ENCODE results near the gene SMARCD2. TPM values are rescaled to one million over a fixed set of nuclear protein-coding genes. Genes with fewer than 3 reads are reported as not detected.

The SMARCD2 gene
- total RNA-seq, 2 experiments from 2014 or later, result 100.0 to 101 TPM

Other genes with a start within 250 kb of the SMARCD2 start
- 10 to 100 TPM; 25.7 to 29.2 TPM for gene TACO1, start 241.8 kb downstream of the SMARCD2 start, total RNA-seq
- 10 to 100 TPM; 22.4 to 22.9 TPM for gene MAP3K3, start 220.3 kb downstream of the SMARCD2 start, total RNA-seq
- 100 to 1,000 TPM; 119 to 127 TPM for gene LIMD2, start 142.6 kb downstream of the SMARCD2 start, total RNA-seq
- 10 to 100 TPM; 51.0 to 53.6 TPM for gene STRADA, start 100.9 kb downstream of the SMARCD2 start, total RNA-seq
- 10 to 100 TPM; 76.9 to 82.3 TPM for gene CCDC47, start 69.1 kb downstream of the SMARCD2 start, total RNA-seq
- gene DDX42, start 68.5 kb downstream of the SMARCD2 start, total RNA-seq, result 100 to 1,000 TPM; 109 to 173 TPM
- gene PSMC5, start 15.3 kb downstream of the SMARCD2 start, total RNA-seq, result 100 to 1,000 TPM in 1 of 2 experiments, 10 to 100 TPM in 1; 98.2 to 160 TPM
- gene FTSJ3, start 15.0 kb downstream of the SMARCD2 start, total RNA-seq, result 10 to 100 TPM; 52.1 to 61.2 TPM
- gene CSH2, start 31.0 kb upstream of the SMARCD2 start, total RNA-seq, result not detected
- not detected for gene GH2, start 39.3 kb upstream of the SMARCD2 start, total RNA-seq
- gene CSH1, start 53.9 kb upstream of the SMARCD2 start, total RNA-seq, result not detected
- not detected for gene CSHL1, start 68.6 kb upstream of the SMARCD2 start, total RNA-seq
- under 1 TPM in 1 of 2 experiments, not detected in 1; 0.28 TPM for gene GH1, start 76.2 kb upstream of the SMARCD2 start, total RNA-seq
- 10 to 100 TPM; 19.8 to 28.0 TPM for gene CD79B, start 89.6 kb upstream of the SMARCD2 start, total RNA-seq
- under 1 TPM; 0.21 to 0.50 TPM for gene SCN4A, start 130.2 kb upstream of the SMARCD2 start, total RNA-seq
- 1 to 10 TPM; 1.0 to 1.5 TPM for gene PRR29, start 155.7 kb upstream of the SMARCD2 start, total RNA-seq
- gene ICAM2, start 177.9 kb upstream of the SMARCD2 start, total RNA-seq, result 10 to 100 TPM; 46.6 to 49.0 TPM

All from activated CD4-positive, alpha-beta T cell treated with anti-CD3 and anti-CD28 coated beads for 36 hours (primary cell).